Measurements from ENCODE around the gene MOV10L1.
A peak's percentile ranks its signal among the peaks of the same experiment; 100 is the strongest.
"Not testable (repeated sequence)": the region's sequence is repeated elsewhere in the genome, so short reads cannot be mapped to it uniquely, and the experiment has no call there.

MOV10L1 gene

GRCh38 chr22:50138988-50139387 is 49.2 kb downstream of the MOV10L1 start:
- no peak for DNase-seq

- no peak for DNase-seq
Observed at GRCh38 chr22:50139843-50140415, 50.1 kb downstream of the MOV10L1 start.

GRCh38 chr22:50140615-50141014 is 50.8 kb downstream of the MOV10L1 start:
- DNase-seq = no peak

GRCh38 chr22:50141462-50141861 is 51.7 kb downstream of the MOV10L1 start:
- no peak for DNase-seq

GRCh38 chr22:50141891-50142363 is 52.1 kb downstream of the MOV10L1 start:
- DNase-seq = no peak

GRCh38 chr22:50143096-50143495 is 53.3 kb downstream of the MOV10L1 start:
- DNase-seq = no peak

- no peak for DNase-seq
Observed at GRCh38 chr22:50144005-50144614, 54.3 kb downstream of the MOV10L1 start.

- no peak for DNase-seq
Observed at GRCh38 chr22:50145721-50146438, 56.1 kb downstream of the MOV10L1 start.

- DNase-seq = peak; percentile 74
Observed at GRCh38 chr22:50146439-50147238, 56.8 kb downstream of the MOV10L1 start.

GRCh38 chr22:50147258-50148165 is 57.7 kb downstream of the MOV10L1 start:
- DNase-seq = not testable (repeated sequence)

GRCh38 chr22:50148166-50148500 is 58.3 kb downstream of the MOV10L1 start:
- DNase-seq = no peak

GRCh38 chr22:50148991-50149721 is 59.4 kb downstream of the MOV10L1 start:
- peak; percentile 22 for DNase-seq

GRCh38 chr22:50150161-50151129 is 60.6 kb downstream of the MOV10L1 start:
- no peak for DNase-seq

GRCh38 chr22:50151571-50152537 is 62.0 kb downstream of the MOV10L1 start:
- DNase-seq = no peak

- no peak for DNase-seq
Observed at GRCh38 chr22:50153056-50153755, 63.4 kb downstream of the MOV10L1 start.

- DNase-seq = no peak
Observed at GRCh38 chr22:50153756-50154140, 63.9 kb downstream of the MOV10L1 start.

- DNase-seq = no peak
Observed at GRCh38 chr22:50157709-50158375, 68.0 kb downstream of the MOV10L1 start.

GRCh38 chr22:50160947-50161346 is 71.1 kb downstream of the MOV10L1 start:
- DNase-seq = no peak
